HepG2 (cell line): ENCODE measurements around the gene TMEM229B. TPM values are rescaled to one million over a fixed set of nuclear protein-coding genes. Genes with fewer than 3 reads are reported as not detected.

Experiments used
- ATAC-seq: fragments of 200-7000 bp; cut with Tn5 transposase; 3 replicates; pipeline ENCODE4 v1.9.1; 2020; ENCODE audit warnings: mild to moderate bottlenecking, moderate library complexity
- BruUV-seq: library from RNA; stranded (reverse); fragments of 400-500 nt; replicated peaks from 2 replicates; lab custom pipeline; 2021; lab: Mats Ljungman, UMichigan
- CTCF ChIA-PET: fragments of 300-600 bp; formaldehyde crosslinking; extraction: SDS; loops from one replicate; lab custom pipeline; 2021; ENCODE audit warnings: low total read pairs, inconsistent platforms, low intra/inter-chr PET ratio; lab: Yijun Ruan, JAX
- POLR2A ChIA-PET: fragments of 350-600 bp; sonication (Branson Sonifier 250); formaldehyde crosslinking; loops from one replicate; lab custom pipeline; 2020; ENCODE audit warnings: antibody characterized with exemption, inconsistent platforms; lab: Yijun Ruan, JAX
- DNase-seq: peaks from one replicate; pipeline ENCODE4 v3.0.0-alpha.2; 2015; ENCODE audit warnings: low spot score
- FAIRE-seq: peaks from 3 replicates; lab custom pipeline; 2011; peaks lifted over from hg19 to GRCh38; lab: Jason Lieb, UNC
- H2AFZ ChIP-seq: one replicate; pipeline ENCODE4 v1.6.1; 2011; ENCODE audit warnings: low read length, inconsistent platforms
- H3K27ac ChIP-seq: fragments of 300-600 bp; 3 replicates; pipeline ENCODE4 v1.8.0; 2011; ENCODE audit warnings: mixed run types, mild to moderate bottlenecking, mixed read lengths, low read length, inconsistent platforms; ENCODE audit not compliant: insufficient read depth; ENCODE audit errors: extremely low read length
- H3K27me3 ChIP-seq, 2 experiments: fragments of 200-600 bp in 1 of 2; 2 replicates in 1 of 2; 3 replicates in 1 of 2; pipeline versions ENCODE4 v1.6.0 to v1.8.0; 2011; ENCODE audit warnings: low read length in 2 of 2, mild to moderate bottlenecking in 2 of 2, moderate library complexity in 2 of 2, inconsistent platforms in 1 of 2; ENCODE audit not compliant: insufficient read depth in 2 of 2, control insufficient read depth in 1 of 2
- H3K36me3 ChIP-seq, 2 experiments: fragments of 200-600 bp in 1 of 2; replicated peaks in 1 of 2; 2 replicates in 1 of 2; 3 replicates in 1 of 2; pipeline versions ENCODE4 v1.5.1 to v1.8.0; 2011; ENCODE audit warnings: low read length in 2 of 2, inconsistent platforms in 1 of 2; ENCODE audit not compliant: insufficient read depth in 2 of 2, control insufficient read depth in 1 of 2
- H3K4me1 ChIP-seq: 2 replicates; pipeline ENCODE4 v1.5.1; 2012; ENCODE audit warnings: low read length, inconsistent platforms; ENCODE audit not compliant: insufficient read depth
- H3K4me2 ChIP-seq: 2 replicates; pipeline ENCODE4 v1.6.0; 2011; ENCODE audit warnings: low read depth, low read length, inconsistent platforms
- H3K4me3 ChIP-seq, 3 experiments: fragments of 200-600 bp in 1 of 3; sonication (generic), shearing (Covaris generic) in 1 of 3; replicated peaks in 1 of 3; 2 replicates each; pipeline ENCODE4 v1.5.1; 2011 to 2016; ENCODE audit warnings: low read length in 3 of 3, inconsistent platforms in 2 of 3, low read depth in 2 of 3, mild to moderate bottlenecking in 2 of 3, control low read depth in 1 of 3, mixed read lengths in 1 of 3; ENCODE audit not compliant: insufficient read depth in 1 of 3
- H3K79me2 ChIP-seq: one replicate; pipeline ENCODE4 v1.6.1; 2011; ENCODE audit warnings: low read length, inconsistent platforms; ENCODE audit not compliant: insufficient read depth
- H3K9ac ChIP-seq: 2 replicates; pipeline ENCODE4 v1.6.0; 2011; ENCODE audit warnings: mild to moderate bottlenecking, low read depth, low read length, inconsistent platforms; ENCODE audit not compliant: insufficient read depth
- H3K9me3 ChIP-seq: 2 replicates; pipeline ENCODE4 v1.5.1; 2012; ENCODE audit warnings: mild to moderate bottlenecking, low read length
- H4K20me1 ChIP-seq: 2 replicates; pipeline ENCODE4 v1.6.0; 2011; ENCODE audit warnings: inconsistent platforms, mild to moderate bottlenecking, low read length, moderate library complexity; ENCODE audit not compliant: insufficient read depth
- AHR ChIP-seq: IDR thresholded peaks from 2 replicates; pipeline ENCODE4 v1.6.1; 2018; ENCODE audit warnings: missing genetic modification reagents, missing compliant biosample characterization
- FOSL1 ChIP-seq: sonication (generic); formaldehyde crosslinking; IDR thresholded peaks from 2 replicates; pipeline ENCODE4 v1.9.0; 2021; ENCODE audit warnings: missing genetic modification reagents, borderline replicate concordance
- PCBP2 ChIP-seq: fragments of 200-400 bp; formaldehyde crosslinking; optimal IDR thresholded peaks from 2 replicates; pipeline ENCODE3; 2018; ENCODE audit warnings: low read length, low read depth; ENCODE audit not compliant: poor library complexity, severe bottlenecking
- SIN3B ChIP-seq: fragments of 150-350 bp; IDR thresholded peaks from 2 replicates; pipeline ENCODE4 v1.6.1; 2014; ENCODE audit warnings: low read length
- TERF1 ChIP-seq: sonication (generic); formaldehyde crosslinking; IDR thresholded peaks from 2 replicates; pipeline ENCODE4 v1.8.0; 2022; ENCODE audit warnings: mild to moderate bottlenecking, missing genetic modification reagents, moderate library complexity
- ZFYVE20 ChIP-seq: sonication (generic); formaldehyde crosslinking; IDR thresholded peaks from 2 replicates; pipeline ENCODE4 v1.8.0; 2023; ENCODE audit warnings: low read depth, mild to moderate bottlenecking, moderate library complexity, missing genetic modification reagents, borderline replicate concordance
- ZNF256 ChIP-seq: sonication (generic); formaldehyde crosslinking; conservative IDR thresholded peaks from 2 replicates; pipeline ENCODE4 v1.4.0; 2020; ENCODE audit warnings: missing genetic modification reagents
- ZNF567 ChIP-seq: sonication (generic); formaldehyde crosslinking; IDR thresholded peaks from 2 replicates; pipeline ENCODE4 v1.8.1; 2023; ENCODE audit warnings: mild to moderate bottlenecking, missing genetic modification reagents, borderline replicate concordance
- ZNF713 ChIP-seq: sonication (generic); formaldehyde crosslinking; IDR thresholded peaks from 2 replicates; pipeline ENCODE4 v1.4.0; 2020; ENCODE audit warnings: mild to moderate bottlenecking, missing genetic modification reagents
- ZNF740 ChIP-seq: sonication (generic); formaldehyde crosslinking; IDR thresholded peaks from 2 replicates; pipeline ENCODE4 v1.4.0; 2020; ENCODE audit warnings: missing genetic modification reagents
- ZNF776 ChIP-seq: sonication (generic); formaldehyde crosslinking; IDR thresholded peaks from 2 replicates; pipeline ENCODE4 v1.4.0; 2020; ENCODE audit warnings: mild to moderate bottlenecking, missing genetic modification reagents
- ZNF781 ChIP-seq: sonication (generic); formaldehyde crosslinking; IDR thresholded peaks from 2 replicates; pipeline ENCODE4 v1.5.1; 2020; ENCODE audit warnings: borderline replicate concordance, mild to moderate bottlenecking, missing genetic modification reagents; ENCODE audit errors: not compliant biosample characterization
- WGBS: methylation state at CpG from one replicate; pipeline ENCODE4 v1.1.6; 2017; ENCODE audit warnings: low lambda C conversion rate; 5-methylcytosine and 5-hydroxymethylcytosine counted together
- in situ Hi-C: cut with HindIII; loops from 2 replicates; pipeline ENCODE4 v1.10.0; 2017; ENCODE audit warnings: low pct_unique_long_range_greater_than_20kb; ENCODE audit not compliant: extremely low pct_ligation_motif_present
- intact Hi-C: fragments of 100-400 bp; cut with micrococcal nuclease; formaldehyde crosslinking; loops from one replicate; pipeline ENCODE4 v1.10.0; 2022; ENCODE audit not compliant: unreplicated experiment
- polyA plus RNA-seq, 8 experiments: library from polyadenylated mRNA; depleted of rRNA in 3 of 8; stranded (reverse) in 7 of 8; unstranded in 1 of 8; fragments of >200 nt; fragmentation: Illumina TruSeq in 4 of 8; extraction: Trizol in 4 of 8; gene quantifications; 2 replicates each; pipeline versions ENCODE4 v1.2.1 to v1.2.3, GENCODE V29; 2011 to 2016; ENCODE audit warnings: low read depth in 4 of 8, missing spikeins in 1 of 8, mixed read lengths in 1 of 8; ENCODE audit not compliant: insufficient read depth in 1 of 8
- total RNA-seq, 5 experiments: library from RNA; depleted of rRNA; stranded (reverse); fragments of >200 nt; fragmentation: Illumina TruSeq; extraction: Trizol; gene quantifications; 2 replicates each; pipeline ENCODE4 v1.2.3, GENCODE V29; 2016; ENCODE audit warnings: low read depth in 1 of 5

TMEM229B gene
- total and polyA plus RNA-seq, 2 of the 13 experiments (the other 11 are each of a cell fraction or from before 2014, with no cell fraction given): 0.69 to 1.1 TPM

- no peak for ATAC-seq
- Histone ChIP-seq H4K20me1 (no peaks in the 10 kb centered on the region), H3K4me3 (no peak overlapping the region), H3K4me2 (no peak overlapping the region)
- POLR2A ChIA-PET: no interaction called here
- TF ChIP-seq AHR (CRISPR knock-in tag): no peak
- TF ChIP-seq SIN3B: no peak
- no peak for TF ChIP-seq ZNF781 (CRISPR knock-in tag)
- TF ChIP-seq ZNF740 (CRISPR knock-in tag): no peak
- TF ChIP-seq ZNF567 (CRISPR knock-in tag): no peak
- no peak for TF ChIP-seq TERF1 (CRISPR knock-in tag)
- no peak for TF ChIP-seq PCBP2
- TF ChIP-seq ZFYVE20 (CRISPR knock-in tag): no peak
- TF ChIP-seq ZNF256 (CRISPR knock-in tag): no peak
- TF ChIP-seq ZNF776 (CRISPR knock-in tag): no peak
- TF ChIP-seq ZNF713: no peak
- TF ChIP-seq FOSL1 (CRISPR knock-in tag): no peak
- TF ChIP-seq, all 625 proteins: peak for 0
- H3K27ac ChIP-seq: no peak overlapping the region
- H3K36me3 ChIP-seq: no peaks in the 10 kb centered on the region
- no peak overlapping the region for H3K9ac ChIP-seq
- intact Hi-C loops (no loop called here), in situ Hi-C loops (no loop called here)
- no peak overlapping the region for H2AFZ ChIP-seq
- 72% methylated on average over 3 of the region's 4 CpGs for WGBS
- H3K4me1 ChIP-seq: peaks cover 21% of the 10 kb centered on the region
- CTCF ChIA-PET: no interaction called here
- no peak for FAIRE-seq
- no peaks in the 10 kb centered on the region for H3K9me3 ChIP-seq
- H3K79me2 ChIP-seq: no peaks in the 10 kb centered on the region
- DNase-seq: no peak
- peaks cover 0 to 8% of the 10 kb centered on the region in 2 experiments; a peak in 2 of 5 replicates for H3K27me3 ChIP-seq
- BruUV-seq: no TSS peak
These were observed 47.6 kb upstream of the TMEM229B start for GRCh38 chr14:67536087-67536486.
